GM23338 (cell line): ENCODE data around the gene VRTN.
"Not testable (repeated sequence)": the region's sequence is repeated elsewhere in the genome, so short reads cannot be mapped to it uniquely, and the experiment has no call there.

Experiments
- CREB1 ChIP-seq: fragments of 250-450 bp; sonication (Bioruptor Pico); IDR thresholded peaks from 2 replicates; pipeline ENCODE4 v1.5.0; 2020; ENCODE audit warnings: low read depth, mild to moderate bottlenecking, moderate library complexity
- EZH2 ChIP-seq: fragments of 200-600 bp; sonication (generic); IDR thresholded peaks from one replicate; pipeline ENCODE4 v1.8.0; 2017; ENCODE audit warnings: antibody characterized with exemption, mild to moderate bottlenecking, low read depth; ENCODE audit not compliant: unreplicated experiment
- EZH2phosphoT487 ChIP-seq: fragments of 200-600 bp; sonication (generic); IDR thresholded peaks from one replicate; pipeline ENCODE4 v1.8.1; 2018; ENCODE audit warnings: antibody characterized with exemption; ENCODE audit not compliant: unreplicated experiment
- POLR2AphosphoS5 ChIP-seq: IDR thresholded peaks from 2 replicates; pipeline ENCODE4 v1.6.1; 2016; ENCODE audit warnings: antibody characterized with exemption, low read depth
- TF ChIP-seq, protein P1 (sequence below), 2 experiments: fragments of 200-600 bp in 1 of 2; sonication (generic) in 1 of 2; conservative IDR thresholded peaks; 2 replicates each; pipeline versions ENCODE4 v1.5.1 to v1.6.1; 2016 to 2017; ENCODE audit warnings: antibody characterized with exemption in 2 of 2, low read depth in 2 of 2, mild to moderate bottlenecking in 2 of 2, moderate library complexity in 1 of 2

- TF ChIP-seq, protein P1, sequence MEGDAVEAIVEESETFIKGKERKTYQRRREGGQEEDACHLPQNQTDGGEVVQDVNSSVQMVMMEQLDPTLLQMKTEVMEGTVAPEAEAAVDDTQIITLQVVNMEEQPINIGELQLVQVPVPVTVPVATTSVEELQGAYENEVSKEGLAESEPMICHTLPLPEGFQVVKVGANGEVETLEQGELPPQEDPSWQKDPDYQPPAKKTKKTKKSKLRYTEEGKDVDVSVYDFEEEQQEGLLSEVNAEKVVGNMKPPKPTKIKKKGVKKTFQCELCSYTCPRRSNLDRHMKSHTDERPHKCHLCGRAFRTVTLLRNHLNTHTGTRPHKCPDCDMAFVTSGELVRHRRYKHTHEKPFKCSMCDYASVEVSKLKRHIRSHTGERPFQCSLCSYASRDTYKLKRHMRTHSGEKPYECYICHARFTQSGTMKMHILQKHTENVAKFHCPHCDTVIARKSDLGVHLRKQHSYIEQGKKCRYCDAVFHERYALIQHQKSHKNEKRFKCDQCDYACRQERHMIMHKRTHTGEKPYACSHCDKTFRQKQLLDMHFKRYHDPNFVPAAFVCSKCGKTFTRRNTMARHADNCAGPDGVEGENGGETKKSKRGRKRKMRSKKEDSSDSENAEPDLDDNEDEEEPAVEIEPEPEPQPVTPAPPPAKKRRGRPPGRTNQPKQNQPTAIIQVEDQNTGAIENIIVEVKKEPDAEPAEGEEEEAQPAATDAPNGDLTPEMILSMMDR (conservative IDR thresholded peaks at IDR 0.05; ENCODE audit: low read depth in 2 of 2), result not testable (repeated sequence)
- not testable (repeated sequence) for TF ChIP-seq POLR2AphosphoS5; EZH2phosphoT487; EZH2; CREB1 (CRISPR knock-in tag)
These were observed 33.3 kb downstream of the VRTN start for GRCh38 chr14:74381571-74381970.
